Heart left ventricle (tissue), 16 donors: Measurements from ENCODE around the gene RBMS1. TPM values are rescaled to one million over a fixed set of nuclear protein-coding genes. Genes with fewer than 3 reads are reported as not detected.

Source experiments
- ATAC-seq, 4 donors: fragments of 200-7000 bp; cut with Tn5 transposase; one replicate each; pipeline ENCODE4 v1.9.1; 2020 to 2022; ENCODE audit warnings: moderate library complexity in 4 of 4, mild to moderate bottlenecking in 3 of 4, moderate number of reproducible peaks in 1 of 4
- DNase-seq, 5 donors: peaks; one replicate each; pipeline ENCODE4 v3.0.0-alpha.2; 2020
- H3K27ac ChIP-seq, 12 donors: fragments of 200-600 bp; sonication (generic) in 4 of 12; one replicate each; pipeline versions ENCODE4 v1.5.0 to v1.8.0; 2016 to 2022; ENCODE audit warnings: mild to moderate bottlenecking in 2 of 12
- H3K27me3 ChIP-seq, 9 donors: fragments of 200-600 bp; sonication (generic) in 2 of 9; one replicate each; pipeline versions ENCODE4 v1.5.1 to v1.8.0; 2016 to 2022; ENCODE audit warnings: mild to moderate bottlenecking in 3 of 9
- H3K36me3 ChIP-seq, 9 donors: fragments of 200-600 bp; sonication (generic) in 2 of 9; one replicate each; pipeline versions ENCODE4 v1.5.0 to v1.8.0; 2018 to 2022; ENCODE audit warnings: mild to moderate bottlenecking in 2 of 9
- H3K4me1 ChIP-seq, 12 donors: fragments of 200-600 bp; sonication (generic) in 4 of 12; one replicate each; pipeline versions ENCODE4 v1.5.0 to v1.8.0; 2016 to 2022; ENCODE audit warnings: mild to moderate bottlenecking in 3 of 12
- H3K4me3 ChIP-seq, 12 donors: fragments of 200-600 bp; sonication (generic) in 4 of 12; one replicate each; pipeline versions ENCODE4 v1.5.0 to v1.8.0; 2017 to 2022; ENCODE audit warnings: mild to moderate bottlenecking in 9 of 12, moderate library complexity in 4 of 12
- H3K9me3 ChIP-seq, 12 donors: fragments of 200-600 bp; sonication (generic) in 4 of 12; one replicate each; pipeline versions ENCODE4 v1.5.0 to v1.8.0; 2016 to 2022; ENCODE audit warnings: mild to moderate bottlenecking in 1 of 12
- POLR2A ChIP-seq, 2 donors: fragments of 450-650 bp; IDR thresholded peaks; one replicate each; pipeline ENCODE4 v1.6.1; 2017; ENCODE audit warnings: antibody characterized with exemption in 2 of 2, mild to moderate bottlenecking in 2 of 2, moderate library complexity in 2 of 2
- WGBS, 4 donors: extraction: QIAGEN DNeasy Blood & Tissue Kit in 2 of 4; methylation state at CpG; one replicate each; pipeline versions ENCODE4 v1.1.5 to v1.1.7; 2013 to 2018; 5-methylcytosine and 5-hydroxymethylcytosine counted together
- intact Hi-C, 10 donors: fragments of 100-400 bp; cut with DNase I; formaldehyde crosslinking; loops; one replicate each; pipeline versions ENCODE4 v1.11.1 to v1.14.2; 2022
- polyA plus RNA-seq, 2 donors: library from polyadenylated mRNA; stranded (reverse); fragments of 200-250 nt; gene quantifications; one replicate each; pipeline ENCODE4 v1.2.3, GENCODE V29; 2013
- total RNA-seq, 9 donors: library from RNA; depleted of rRNA in 2 of 9; stranded (reverse); fragments of >200 nt in 2 of 9; fragmentation: NEBNext Ultra II Directional in 3 of 9; extraction: Animal tissue kit (Norgen Biotek cat#: 25700) in 3 of 9; gene quantifications; one replicate each; pipeline versions ENCODE4 v1.1.0 to v1.2.4, GENCODE V29; 2016 to 2023
- TF ChIP-seq, protein P1 (sequence below), 12 donors: fragments of 200-600 bp; sonication (generic) in 4 of 12; IDR thresholded peaks; one replicate each; pipeline versions ENCODE4 v1.5.0 to v1.8.0; 2018 to 2022; ENCODE audit warnings: antibody characterized with exemption in 12 of 12, mild to moderate bottlenecking in 5 of 12
- donor health status: ischemic (EF 13 %, LVEDD 7.1; RV severe dilation, severe dysfunction).
- donor health status: healthy with polysubstance abuse.
- donor health status: DM: no; HTN: yes; CAD: no.
- donor health status: DM: no; HTN: no; CAD: no.
- donor health status: ischemic (EF 25% LVEDD 6.9; RV normal size, moderate dysfunction).
- donor health status: ischemic (EF 25% LVEDD 5.7; RV mildly dilated, moderate dysfunction).
- donor health status: healthy.
- donor health status: DM: yes; HTN: yes; CAD: no.
- donor health status: ischemic (EF 35%, LVEDD 5.7; RV mildly dilated, moderate dysfunction).
- donor health status: nonischemic (EF 11% LVEDD 7.7; RV severe dilation, severe dysfunction).
- donor health status: DM: yes; HTN: yes; CAD: no.
- donor health status: PGD.
- donor health status: ischemic (EF 29% LVEDD 5.4; RV normal size, mild dysfunction).
- donor health status: nonischemic (EF 23%, LVEDD 6.1; RV moderate dilation, normal function).

The RBMS1 gene
- total and polyA plus RNA-seq, 11 donors: 32.4 to 102 (median 52.6) TPM

- Histone ChIP-seq H3K27ac (peak overlapping the region; percentile 35 to 92 (median 68)), H3K9me3 (no peaks in the 10 kb centered on the region), H3K4me3 (peak overlapping the region in 1 of 12 donors; percentile 26), H3K27me3 (no peaks in the 10 kb centered on the region), H3K36me3 (no peaks in the 10 kb centered on the region), H3K4me1 (peaks cover 29 to 100% (median 98%) of the 10 kb centered on the region in 12 donors)
- TF ChIP-seq POLR2A (IDR thresholded peaks at IDR 0.05): no peak
- ATAC-seq (peak in 2 of 4 donors; percentile 4 to 11), DNase-seq (no peak)
- intact Hi-C loops: loop anchor here in 1 of 10 donors (10.0 kb wide), 1 partner anchor 50 kb away; no protein-coding TSS in a partner anchor
- 43 to 58% (median 46%) methylated on average over 4 of the region's 4 CpGs for WGBS, 4 donors
Measured at GRCh38 chr2:160375037-160375436, 118.6 kb downstream of the RBMS1 start.

GRCh38 chr2:160373666-160374065, 119.9 kb downstream of the RBMS1 start:
- intact Hi-C loops: loop anchor here in 2 of 10 donors (5.0 to 10.0 kb wide), 2 partner anchors 39 to 51 kb away; no protein-coding TSS in a partner anchor
- Histone ChIP-seq H3K36me3 (no peaks in the 10 kb centered on the region), H3K4me3 (peak overlapping the region in 3 of 12 donors; percentile 1 to 11 (median 4)), H3K4me1 (peaks cover 32 to 100% (median 98%) of the 10 kb centered on the region in 12 donors), H3K9me3 (no peaks in the 10 kb centered on the region), H3K27me3 (no peaks in the 10 kb centered on the region), H3K27ac (peak overlapping the region; percentile 29 to 92 (median 68))
- DNase-seq (no peak), ATAC-seq (peak; percentile 27 to 54 (median 28))
- TF ChIP-seq, protein P1, sequence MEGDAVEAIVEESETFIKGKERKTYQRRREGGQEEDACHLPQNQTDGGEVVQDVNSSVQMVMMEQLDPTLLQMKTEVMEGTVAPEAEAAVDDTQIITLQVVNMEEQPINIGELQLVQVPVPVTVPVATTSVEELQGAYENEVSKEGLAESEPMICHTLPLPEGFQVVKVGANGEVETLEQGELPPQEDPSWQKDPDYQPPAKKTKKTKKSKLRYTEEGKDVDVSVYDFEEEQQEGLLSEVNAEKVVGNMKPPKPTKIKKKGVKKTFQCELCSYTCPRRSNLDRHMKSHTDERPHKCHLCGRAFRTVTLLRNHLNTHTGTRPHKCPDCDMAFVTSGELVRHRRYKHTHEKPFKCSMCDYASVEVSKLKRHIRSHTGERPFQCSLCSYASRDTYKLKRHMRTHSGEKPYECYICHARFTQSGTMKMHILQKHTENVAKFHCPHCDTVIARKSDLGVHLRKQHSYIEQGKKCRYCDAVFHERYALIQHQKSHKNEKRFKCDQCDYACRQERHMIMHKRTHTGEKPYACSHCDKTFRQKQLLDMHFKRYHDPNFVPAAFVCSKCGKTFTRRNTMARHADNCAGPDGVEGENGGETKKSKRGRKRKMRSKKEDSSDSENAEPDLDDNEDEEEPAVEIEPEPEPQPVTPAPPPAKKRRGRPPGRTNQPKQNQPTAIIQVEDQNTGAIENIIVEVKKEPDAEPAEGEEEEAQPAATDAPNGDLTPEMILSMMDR (IDR thresholded peaks at IDR 0.05): no peak
- no peak for TF ChIP-seq POLR2A (IDR thresholded peaks at IDR 0.05)

GRCh38 chr2:160373263-160373662, 120.3 kb downstream of the RBMS1 start:
- Histone ChIP-seq H3K9me3 (no peaks in the 10 kb centered on the region), H3K4me3 (peak overlapping the region in 3 of 12 donors; percentile 1 to 11 (median 4)), H3K27me3 (no peaks in the 10 kb centered on the region), H3K36me3 (no peaks in the 10 kb centered on the region), H3K27ac (peak overlapping the region; percentile 23 to 92 (median 68)), H3K4me1 (peaks cover 33 to 100% (median 98%) of the 10 kb centered on the region in 12 donors)
- intact Hi-C loops: loop anchor here in 2 of 10 donors (5.0 to 10.0 kb wide), 2 partner anchors 39 to 52 kb away; no protein-coding TSS in a partner anchor
- 43 to 67% (median 53%) methylated on average over 2 of the region's 2 CpGs for WGBS, 4 donors
- DNase-seq (no peak), ATAC-seq (no peak)
- TF ChIP-seq POLR2A (IDR thresholded peaks at IDR 0.05): no peak
- TF ChIP-seq, protein P1 (IDR thresholded peaks at IDR 0.05): no peak

GRCh38 chr2:160372585-160372984, 121.0 kb downstream of the RBMS1 start:
- DNase-seq (no peak), ATAC-seq (peak in 3 of 4 donors; percentile 13 to 20 (median 19))
- Histone ChIP-seq H3K4me3 (no peak overlapping the region), H3K9me3 (no peaks in the 10 kb centered on the region), H3K27ac (peak overlapping the region; percentile 43 to 92 (median 68)), H3K36me3 (no peaks in the 10 kb centered on the region), H3K27me3 (no peaks in the 10 kb centered on the region), H3K4me1 (peaks cover 33 to 100% (median 98%) of the 10 kb centered on the region in 12 donors)
- no peak for TF ChIP-seq POLR2A (IDR thresholded peaks at IDR 0.05)
- TF ChIP-seq, protein P1 (IDR thresholded peaks at IDR 0.05): no peak
- intact Hi-C loops: loop anchor here in 2 of 10 donors (5.0 to 10.0 kb wide), 2 partner anchors 40 to 52 kb away; no protein-coding TSS in a partner anchor
